NCI-H2196 (cell line): ENCODE data around the gene HOXB3.
A peak's percentile ranks its signal among the peaks of the same experiment; 100 is the strongest.

ENCODE experiments used
- DNase-seq: peaks from one replicate; lab custom pipeline; 2025; ENCODE audit not compliant: unreplicated experiment; lab: John Stamatoyannopoulos, UW

HOXB3 gene

DNA sequence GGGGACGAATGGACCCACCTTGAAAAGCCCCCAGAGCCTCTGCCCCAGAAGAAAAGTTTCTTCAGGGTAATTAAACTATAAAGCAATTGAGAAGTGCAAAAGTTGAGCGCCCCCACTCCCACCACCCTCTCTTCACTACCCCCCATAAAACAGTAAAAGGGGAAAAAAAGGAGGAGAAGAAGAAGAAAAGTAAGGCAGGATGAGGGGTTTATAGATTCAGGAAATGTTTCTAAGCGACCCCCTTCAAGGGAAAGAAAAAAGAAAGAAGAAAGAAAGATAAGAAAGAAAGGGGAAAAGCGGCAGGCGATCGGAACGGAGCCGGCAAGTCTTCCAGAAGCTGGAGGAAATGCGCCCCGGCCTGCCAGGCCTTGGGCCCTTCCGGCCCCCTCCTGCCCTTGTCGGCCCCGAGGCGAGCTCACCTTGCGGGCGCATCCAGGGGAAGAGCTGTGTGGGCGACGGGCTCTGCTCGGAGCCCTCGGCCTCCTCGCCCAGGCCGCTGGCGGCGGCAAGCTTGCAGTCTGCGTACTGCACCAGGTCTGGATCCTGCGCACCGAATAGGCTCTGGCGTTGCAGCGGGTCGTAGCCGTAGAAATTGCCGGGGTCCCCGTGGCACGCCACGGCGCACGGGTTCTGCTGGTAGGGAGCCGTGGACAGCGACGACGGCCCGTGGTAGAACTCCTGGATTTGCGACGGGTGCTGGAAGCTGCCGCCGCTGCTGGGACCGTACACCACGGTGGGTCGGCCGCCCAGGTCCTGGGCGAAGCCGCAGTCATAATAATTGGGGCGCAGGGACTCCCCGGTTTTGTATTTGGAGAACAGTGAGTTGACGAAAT lies 24.0 kb upstream of the HOXB3 start:
- no peak for DNase-seq

DNA sequence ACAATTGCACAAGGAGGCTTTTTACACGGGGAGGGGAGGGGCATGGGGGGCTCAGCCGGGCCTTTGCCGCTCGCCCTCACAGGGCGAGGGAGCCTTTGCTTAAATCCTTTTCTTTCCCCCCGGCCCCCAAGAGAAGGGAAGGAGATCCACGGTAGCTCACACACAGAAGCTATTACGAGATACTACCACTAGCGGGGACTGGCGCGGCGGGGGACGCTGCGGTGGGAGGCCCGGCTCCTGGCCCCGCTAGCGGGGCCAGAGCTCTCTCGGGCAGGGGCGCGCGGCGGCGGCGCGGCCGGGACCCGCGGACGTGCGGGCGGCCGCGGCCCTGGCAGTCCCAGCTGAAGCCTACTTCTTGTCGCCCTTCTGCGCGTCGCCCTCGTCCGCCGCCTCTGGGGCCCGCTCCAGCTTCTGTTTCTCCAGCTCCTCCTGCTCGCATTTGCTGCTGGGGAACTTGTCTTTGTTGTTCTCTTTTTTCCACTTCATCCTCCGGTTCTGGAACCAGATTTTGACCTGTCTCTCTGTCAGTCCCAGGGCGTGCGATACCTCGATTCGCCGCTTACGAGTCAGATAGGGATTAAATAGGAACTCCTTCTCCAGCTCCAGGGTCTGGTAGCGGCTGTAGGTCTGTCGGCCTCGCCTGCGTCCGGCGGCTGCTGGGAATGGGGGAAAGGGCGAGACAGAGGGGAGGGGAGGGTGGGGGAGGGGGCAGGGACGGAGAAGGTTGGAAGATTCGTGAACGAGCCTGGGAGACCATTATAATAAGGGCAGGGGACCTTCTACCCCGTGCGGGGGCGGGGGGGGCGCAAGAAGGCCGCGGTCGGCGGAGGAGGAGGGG lies 23.0 kb upstream of the HOXB3 start:
- DNase-seq: no peak

DNA sequence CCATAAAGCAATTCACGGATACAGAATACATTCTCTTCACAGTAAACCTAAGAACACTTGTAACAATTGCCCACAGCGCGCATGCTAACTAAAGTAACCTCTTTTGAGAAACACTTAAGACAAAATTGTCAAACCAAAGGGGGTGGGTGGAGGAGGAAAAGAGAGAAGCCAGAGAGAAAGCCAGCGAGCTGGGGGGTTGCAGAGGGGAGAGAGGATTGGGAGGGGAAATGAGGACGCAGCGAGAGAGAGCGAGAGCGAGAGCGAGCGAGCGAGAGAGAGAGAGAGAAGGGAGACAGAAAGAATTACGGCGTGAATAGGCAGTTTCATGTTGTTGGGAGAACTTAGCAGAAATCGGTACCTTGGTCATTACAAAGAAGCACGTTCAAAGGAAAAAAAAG lies 22.4 kb upstream of the HOXB3 start:
- no peak for DNase-seq

DNA sequence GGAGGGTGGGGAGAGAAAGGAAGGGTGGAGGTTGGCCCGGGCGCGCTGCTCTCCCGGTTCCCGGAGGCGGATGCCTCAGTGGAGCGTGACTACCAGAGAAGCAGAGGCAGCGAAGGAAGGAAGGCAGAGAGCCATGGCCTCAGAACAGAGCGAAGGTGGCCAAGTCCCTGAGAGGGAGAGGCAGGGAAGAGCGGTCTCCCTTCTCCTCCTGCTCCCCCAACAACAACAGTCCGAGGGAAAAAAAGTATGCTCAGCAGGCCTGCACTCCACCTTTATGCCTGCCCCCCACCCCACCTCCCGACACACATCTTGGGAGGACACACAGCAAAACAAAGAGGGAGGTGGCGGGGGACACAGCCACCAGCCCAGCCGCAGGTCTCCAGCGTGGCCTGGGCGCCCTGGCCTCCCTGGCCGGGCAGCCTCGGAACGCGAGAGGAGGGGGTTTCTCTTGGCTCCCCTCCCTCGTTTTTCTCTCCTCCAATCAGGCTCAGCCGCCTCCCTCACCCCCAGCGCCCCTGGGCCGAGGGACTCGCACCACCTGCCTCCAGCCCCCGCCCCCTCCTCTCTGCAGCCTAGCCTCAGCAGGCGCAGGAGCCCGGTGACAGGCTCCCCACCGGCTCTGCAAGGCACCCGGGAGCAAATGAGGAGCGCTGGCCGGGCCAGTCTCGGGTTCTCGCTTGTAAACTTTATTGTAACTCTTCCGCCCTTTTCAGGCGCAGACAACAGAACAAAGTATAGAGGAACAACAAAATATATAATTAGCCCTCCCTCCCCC lies 21.8 kb upstream of the HOXB3 start:
- DNase-seq: peak; percentile 47

DNA sequence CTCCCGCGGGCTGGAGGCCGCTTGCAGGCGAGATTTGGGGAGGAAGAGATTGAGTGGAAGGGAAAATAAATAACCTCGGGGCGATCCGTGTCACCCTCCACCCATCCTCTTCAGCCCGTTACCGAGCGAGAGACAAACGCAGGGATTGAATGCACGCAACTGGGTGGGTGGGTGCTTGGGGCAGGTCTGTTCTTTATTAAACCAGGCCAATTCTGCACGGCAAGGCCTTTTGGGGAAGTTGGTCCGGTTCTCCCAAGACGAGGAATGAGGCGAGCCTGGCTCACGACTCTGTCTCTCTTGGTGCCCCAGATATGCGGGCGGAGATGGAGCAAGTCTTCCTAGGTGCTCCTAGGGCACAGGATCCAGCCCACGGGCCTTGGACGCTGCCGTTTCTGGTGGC lies 21.2 kb upstream of the HOXB3 start:
- DNase-seq: peak; percentile 26

DNA sequence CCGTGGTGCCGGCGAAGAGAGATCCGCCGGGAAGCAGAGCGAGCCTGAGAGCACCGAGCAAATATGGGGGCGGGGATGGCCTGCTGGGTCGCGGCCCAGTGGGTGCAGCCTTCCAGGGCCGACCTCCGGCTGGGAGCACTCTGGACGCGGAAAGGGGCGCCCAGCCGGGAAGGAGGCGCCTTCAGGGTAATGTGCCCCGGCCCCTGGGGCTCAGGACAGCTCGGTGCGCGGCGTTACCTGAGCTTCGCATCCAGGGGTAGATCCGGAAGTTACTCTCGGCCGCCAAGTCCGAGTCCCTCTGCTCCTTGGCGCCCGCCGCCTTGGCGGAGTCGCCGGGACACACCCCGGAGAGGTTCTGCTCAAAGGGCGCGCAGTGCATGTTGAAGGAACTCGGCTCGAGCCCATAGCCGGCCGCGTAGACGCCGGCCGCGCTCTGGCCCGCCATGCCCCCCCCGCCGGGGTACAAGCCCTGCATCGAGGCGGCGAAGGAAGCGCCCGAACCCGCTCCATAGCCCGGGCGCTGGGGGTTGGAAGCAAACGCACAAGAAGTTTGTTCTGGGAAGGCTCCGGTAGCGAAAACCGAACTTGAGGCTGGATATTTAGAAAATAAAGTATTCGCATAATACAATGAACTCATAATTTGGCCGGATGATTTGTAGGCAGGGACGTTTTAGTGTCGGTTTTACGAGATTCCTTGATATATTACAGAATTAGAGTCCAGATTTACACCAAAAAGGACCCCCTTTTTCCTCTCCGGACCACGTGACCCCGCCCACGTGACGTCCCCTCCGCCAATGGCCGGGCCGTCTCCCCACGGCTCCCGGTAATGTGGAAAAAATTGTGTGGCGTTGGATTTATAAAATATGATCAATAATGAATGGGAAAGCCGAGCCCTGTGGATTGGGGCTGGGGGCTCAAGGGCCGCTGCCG lies 20.5 kb upstream of the HOXB3 start, which contains the start of gene HOXB7:
Gene HOXB7, minus strand, starts transcription at position 736 of the 930 bp plus-strand sequence. Its CDS starts 99 bp downstream, at position 637.
- DNase-seq: peak; percentile 81

DNA sequence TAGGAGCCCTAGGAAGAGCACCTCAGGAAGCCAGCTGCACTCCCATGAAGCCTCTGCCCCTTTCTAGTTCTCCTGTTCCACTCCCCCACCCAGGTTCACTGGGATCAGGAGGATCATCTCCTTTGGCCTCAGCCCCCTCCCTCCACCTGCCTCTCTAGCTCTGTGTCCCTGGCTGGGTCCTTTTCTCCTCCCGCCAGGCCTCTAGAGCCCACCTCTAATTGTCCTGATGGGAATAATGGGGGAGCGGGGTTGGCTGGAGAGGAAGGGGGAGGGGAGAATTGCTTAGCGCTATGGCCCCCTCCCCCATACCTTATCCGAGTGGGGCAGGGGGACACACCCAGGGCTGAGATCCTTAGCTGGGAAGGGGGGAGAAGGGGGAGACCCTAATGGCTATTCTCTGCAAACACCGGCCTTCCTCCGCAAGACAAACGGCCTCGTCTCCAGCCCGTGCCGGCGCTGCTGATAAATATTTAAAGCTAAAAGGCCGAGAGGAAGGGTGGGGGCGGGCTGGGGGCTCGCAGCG lies 19.8 kb upstream of the HOXB3 start:
- DNase-seq: no peak

DNA sequence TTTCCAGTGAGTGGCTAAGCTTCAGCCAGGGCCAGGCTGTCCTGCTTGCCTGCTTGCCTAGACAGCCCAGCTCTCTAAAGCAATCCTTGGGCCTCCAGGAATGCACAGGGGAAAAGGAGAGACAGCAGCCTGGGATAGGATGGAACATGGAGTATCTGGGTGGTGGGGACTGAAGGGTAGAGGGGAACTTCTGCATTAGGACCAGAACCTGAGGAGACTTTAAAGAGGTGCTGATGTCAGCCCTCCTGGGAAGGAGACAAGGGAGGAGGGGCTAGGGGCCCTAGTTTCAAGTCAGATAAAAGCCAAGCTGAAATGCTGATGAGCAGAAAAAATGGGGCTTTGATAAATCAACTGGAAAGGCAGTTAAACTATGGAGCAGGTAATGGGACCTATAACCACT lies 19.0 kb upstream of the HOXB3 start:
- no peak for DNase-seq

DNA sequence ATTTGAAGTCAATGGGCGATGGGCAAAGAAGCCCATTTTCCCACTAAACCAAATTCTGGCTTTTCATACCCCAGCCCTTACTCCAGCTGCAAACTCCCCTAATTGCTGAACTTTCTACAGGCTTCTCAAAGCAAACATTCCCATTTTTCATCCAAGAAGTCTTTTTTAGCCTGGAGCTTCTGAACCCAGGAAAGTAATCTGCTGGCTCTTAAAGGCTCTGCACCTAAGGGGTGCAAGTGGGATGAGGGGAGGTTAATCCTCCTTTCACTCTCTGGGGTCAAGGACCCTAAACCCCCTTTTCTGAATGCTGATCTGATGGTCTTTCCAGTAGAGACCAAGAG lies 18.4 kb upstream of the HOXB3 start:
- DNase-seq: no peak

DNA sequence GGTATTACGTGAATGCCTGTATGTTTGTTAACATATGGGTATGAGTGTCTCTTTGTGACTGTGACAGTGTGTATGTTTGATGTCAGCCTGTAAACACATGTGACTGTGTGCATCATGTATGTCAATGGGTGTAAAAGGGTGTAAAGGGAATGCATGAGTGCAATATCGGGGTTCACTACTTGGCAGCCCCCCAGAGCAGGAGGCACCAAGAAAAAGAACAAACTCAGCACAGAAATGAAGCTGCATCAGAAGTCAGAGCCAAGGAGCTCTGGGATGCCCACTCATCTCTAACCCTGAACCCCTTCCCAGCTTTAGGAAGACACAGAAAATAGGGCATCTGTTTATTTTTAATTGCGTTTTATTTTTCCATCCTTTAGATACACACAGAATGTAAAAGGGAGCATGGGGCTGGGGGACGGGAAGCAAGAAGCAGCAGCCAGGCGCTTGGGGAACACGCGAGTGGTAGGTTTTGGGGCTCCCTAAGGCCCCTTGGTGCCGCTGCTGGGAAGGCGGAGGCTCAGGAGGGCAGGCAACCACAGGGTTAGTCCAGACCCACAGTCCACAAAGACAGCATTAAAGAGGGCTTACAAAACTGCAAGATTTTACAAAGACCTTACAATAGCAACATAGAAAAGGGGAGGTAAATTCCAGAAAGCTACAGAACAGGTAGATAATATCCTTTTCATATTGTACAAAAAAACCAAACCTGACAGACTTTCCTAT lies 17.0 kb upstream of the HOXB3 start:
- no peak for DNase-seq

DNA sequence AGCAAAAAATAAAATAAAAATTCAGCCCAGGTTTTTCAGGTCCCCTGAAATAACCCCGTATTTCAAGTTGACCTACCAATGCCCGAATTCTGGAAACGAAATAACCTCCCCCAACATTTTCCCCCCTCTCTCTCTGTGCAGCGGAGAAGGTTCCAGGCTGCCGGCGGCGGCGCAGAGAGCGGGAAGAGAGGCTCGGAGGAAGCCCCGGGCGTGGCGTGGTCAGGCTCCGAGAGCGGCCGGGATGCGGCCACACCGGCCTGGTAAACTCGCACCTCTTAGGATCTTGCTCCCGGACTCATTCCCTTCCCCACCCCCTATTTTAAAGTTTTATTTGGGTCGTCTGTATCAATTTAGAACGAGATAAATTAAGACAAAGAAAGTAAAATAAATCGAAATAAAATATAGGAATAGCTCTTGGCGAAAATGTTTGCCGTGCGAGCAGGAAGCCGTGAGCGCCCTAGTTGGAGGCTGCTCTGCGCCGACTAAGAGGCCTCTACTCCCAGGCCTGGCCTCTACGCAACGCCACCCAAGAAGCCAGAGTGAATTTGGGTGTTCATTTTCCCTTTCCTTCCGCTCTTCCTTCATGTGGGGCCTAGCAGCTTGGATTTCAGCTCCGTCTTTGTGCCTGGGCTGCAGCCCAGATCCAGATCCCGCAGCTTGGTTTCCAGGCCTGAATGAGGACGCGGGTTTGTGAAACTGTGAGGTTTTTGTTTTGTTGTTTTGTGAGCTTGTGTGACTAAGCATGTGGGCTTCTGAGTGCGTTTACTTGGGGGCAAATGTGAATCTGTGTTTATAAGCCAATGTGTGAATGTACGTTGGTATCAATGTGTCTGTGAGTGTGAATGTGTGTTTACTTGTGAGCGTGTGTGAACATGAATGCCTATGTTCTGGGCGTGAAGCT lies 16.2 kb upstream of the HOXB3 start:
- no peak for DNase-seq

DNA sequence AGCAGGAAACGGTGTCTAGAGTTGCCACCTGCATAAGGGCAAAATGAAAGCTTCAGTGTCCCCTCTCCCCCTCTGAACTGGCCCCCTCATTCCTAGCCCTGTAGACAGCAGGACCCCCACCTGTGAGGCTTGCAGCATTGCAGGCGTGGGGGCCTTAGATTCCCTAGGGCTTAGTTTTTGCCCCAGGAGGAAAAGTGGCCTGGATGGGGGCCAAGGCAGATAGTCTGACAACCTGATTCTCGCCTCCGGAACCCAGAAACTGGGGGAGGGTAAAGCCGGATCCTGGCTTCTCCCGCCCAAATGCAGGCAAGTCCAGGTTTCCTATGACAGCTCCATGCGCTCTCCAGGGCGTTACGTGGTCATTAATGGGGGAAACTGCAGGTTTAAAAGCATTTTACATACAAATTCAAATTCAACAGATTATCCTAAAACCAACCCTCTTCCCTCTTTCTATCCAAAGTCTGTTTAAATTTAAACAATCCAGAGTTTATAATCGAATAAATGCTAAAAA lies 15.4 kb upstream of the HOXB3 start:
- DNase-seq: no peak

DNA sequence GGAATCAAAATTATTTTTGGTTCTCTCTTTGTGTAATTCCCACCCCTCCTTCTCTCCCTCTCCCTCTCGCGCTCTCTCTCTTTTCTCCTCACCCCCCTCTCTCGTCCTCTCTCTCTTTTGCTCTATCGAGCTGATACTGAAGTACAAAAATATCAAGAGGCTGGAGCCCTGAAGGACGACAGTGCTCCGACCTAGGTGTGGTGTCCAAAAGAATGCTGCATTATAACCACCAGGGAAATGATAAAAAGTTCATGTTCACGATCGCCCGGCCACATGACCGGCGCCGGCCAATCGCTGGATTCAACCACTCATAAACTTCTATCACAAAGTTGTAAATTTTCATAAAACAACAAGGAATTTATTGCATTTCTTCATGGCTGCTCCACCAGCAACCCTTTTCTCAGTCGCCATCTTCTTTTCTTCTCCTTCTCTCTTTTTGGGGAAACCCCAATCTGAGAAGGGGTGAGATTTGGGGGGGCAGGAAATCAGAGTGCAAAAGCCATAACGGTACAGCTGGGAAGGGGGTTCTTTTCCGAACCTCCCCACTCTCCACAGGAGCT lies 14.8 kb upstream of the HOXB3 start, which contains the start of gene HOXB6:
Gene HOXB6, minus strand, starts transcription at position 217 of the 560 bp plus-strand sequence. CDS start 6,836 bp downstream, outside the sequence.
- DNase-seq: no peak

DNA sequence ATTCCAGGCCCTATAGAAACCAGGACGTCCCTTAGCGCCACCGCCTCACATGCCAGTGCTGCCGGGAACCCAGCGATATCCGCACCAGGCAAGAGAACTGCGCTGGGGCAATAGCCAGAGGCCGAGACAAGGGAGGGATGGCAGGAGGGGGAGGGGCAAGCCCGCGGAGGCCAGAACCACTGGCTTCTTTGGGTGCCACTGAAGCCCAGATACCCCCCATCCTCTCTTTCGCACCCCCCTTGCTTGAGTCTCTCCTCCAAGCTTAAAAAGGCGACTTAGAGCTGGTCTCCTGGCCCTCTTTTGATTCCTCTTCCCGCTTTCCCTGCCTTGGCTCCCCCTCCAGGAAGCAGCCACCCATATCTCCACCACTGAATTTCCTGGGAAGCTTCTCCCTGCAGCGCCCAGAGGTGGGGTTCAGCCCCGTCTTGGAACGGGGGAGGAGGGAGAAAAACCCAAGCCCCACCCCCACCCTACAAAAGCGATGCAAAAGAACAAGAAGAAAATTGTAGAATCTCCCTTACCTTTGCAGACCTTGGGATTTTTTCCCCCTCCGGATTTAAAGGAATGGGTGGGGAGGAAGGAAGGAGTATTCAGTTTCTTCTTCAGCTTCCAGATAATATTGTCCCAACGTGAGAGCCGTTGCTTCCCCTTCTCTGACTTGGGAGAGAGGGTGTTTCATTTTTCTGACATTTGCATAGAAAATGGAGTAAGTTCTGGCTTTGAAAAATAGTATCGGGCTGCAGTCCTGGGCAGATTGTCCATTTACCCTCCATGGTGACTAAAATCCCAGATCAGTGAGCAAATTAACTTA lies 14.1 kb upstream of the HOXB3 start:
- DNase-seq: no peak

DNA sequence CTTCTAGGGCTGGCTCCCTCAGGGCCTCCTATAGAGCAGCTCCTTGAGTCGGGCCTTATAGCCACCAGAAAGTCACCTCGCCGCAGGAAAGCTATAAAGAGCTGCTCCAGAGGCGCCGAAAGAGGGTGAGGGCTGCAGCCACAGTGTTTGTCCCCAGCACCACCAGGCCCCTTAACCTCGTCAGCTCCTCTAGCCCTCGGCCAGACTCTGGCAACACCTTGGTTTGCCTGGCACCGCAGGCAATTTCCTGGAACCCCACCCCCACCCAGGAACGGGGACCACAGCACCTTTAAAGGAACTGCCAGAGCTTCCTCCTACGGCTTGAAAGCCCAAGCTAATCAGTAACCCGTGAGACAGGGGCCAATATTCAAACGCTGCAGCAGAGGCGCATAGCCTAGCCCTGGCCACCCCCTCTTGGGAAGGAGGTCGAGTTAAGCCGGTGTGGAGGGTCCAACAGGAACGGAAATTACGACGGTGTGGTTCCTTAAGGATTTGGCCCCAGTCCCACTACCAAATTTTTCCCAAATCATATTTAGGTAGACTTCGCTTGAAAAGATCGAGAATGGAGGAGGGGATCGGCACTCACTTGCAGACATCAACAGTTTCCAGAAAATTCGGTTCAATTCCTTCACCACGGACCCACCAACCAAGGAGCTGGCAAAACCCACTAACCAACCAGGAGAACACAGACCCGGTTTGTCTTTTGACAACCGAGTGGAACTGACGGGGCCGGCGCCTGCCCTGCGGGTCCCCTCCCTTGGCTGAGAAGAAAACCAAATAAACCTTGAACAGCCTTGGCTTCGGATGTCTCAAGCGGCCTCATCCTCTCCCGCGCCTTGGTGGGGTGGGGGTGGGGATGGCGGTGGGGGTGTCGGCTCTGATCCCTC lies 11.7 kb upstream of the HOXB3 start:
- DNase-seq: no peak

DNA sequence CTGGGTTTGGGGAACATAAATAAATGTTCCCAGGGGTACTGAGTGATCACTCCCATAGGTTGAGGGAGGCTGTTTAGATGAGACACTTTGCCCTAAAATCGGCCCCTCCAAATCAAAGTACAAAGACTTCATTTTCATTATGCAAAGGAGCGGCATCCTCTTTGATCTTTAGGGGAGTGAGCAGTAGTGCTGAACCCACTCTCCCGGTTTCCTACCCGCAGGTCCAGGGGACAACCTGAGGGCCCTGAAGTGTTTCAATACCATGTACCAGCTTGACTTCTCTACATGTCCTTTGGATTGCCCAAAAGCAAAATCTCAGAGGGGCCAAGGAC lies 11.1 kb upstream of the HOXB3 start:
- DNase-seq: no peak
